ENCODE data around the gene COPE. TPM values are rescaled to one million over a fixed set of nuclear protein-coding genes. Genes with fewer than 3 reads are reported as not detected.

COPE gene
- total RNA-seq (2022; extraction: Qiagen RNA extraction), result 135 to 169 TPM (median 159 TPM) in 5 replicates

DNA sequence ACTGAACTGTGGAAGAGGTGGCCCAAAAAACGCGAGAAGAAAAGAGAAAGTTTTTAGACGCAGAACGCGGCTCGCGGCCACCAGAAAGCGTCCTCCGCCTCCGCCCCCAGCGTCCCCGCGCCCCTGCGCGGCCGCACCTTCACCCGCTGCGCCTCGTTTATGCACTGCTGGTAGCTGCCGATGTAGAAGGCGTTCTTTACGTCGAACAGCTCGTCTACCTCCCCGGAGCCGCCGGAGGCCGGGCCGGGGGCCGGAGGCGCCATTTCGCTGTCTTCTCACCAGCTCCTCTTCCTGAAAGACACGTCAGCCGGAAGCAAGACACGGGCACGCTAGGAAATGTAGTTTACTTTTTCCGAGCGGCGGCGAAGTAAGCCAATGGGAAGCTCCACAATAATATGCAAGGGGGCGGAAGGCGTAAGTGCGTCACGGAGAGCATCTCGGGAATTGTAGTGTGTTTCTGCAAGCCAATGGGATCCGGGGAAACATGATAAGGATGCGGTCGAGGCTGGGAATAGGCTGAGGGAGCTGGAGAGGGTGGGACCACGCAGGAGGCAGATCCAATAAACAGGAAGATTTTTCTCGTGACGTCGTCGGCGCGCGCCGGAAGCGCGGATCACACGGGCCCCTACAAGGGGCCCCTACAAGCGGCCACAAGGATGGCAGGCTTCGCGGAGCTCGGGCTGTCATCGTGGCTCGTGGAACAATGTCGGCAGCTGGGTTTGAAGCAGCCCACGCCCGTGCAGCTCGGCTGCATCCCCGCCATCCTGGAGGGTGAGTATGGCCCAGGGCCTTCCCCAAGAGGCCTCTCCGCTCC lies at the start of gene COPE, which contains the start of gene DDX49:
Gene COPE (minus strand): TSS at position 302 of the 814 bp plus-strand sequence. CDS start 39 bp downstream, at position 263.
Gene DDX49 (plus strand): TSS at position 630 of the 814 bp plus-strand sequence. CDS start 27 bp downstream, at position 657.

DNA sequence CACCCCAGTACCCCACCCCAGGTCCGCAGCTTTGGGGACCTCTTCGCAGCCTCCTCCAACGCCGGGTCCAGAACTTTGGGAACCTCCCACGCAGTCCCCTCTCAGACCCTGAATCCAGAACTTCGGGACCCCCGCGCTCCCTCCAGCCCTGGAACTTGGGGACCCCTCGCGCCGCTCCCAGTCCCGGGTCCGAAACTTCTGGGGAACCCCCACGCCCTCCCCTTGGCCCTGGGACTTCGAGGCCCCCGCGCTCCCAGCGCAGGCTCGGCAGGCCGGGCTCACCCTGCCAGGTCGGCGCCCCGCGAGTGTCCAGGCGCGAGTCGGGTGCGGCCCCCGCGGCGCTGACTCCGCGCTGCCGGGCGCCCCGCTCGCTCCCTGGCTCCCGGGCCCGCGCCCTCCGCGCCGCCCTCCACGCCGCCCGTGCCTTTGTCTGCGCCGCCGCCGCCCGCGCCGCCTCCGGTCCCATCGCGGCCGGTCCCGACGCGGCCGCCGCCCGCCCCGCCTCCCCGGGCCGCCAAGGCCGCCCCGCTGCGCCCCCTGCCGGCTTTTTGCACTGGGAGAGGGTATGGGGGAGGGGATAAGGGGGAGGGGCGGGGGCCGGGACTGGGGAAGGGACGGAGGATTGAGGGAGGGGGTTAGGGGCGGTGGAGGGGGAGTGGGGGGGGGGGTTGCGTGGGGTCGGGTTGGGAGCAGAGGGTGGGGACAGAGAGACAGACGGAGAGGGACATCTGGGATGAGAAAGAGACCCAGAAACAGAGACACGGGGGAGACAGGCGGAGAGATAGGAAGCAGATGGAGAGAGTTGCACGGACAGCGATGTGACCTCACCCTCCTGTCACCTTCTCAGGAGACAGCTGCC lies 21.8 kb upstream of the COPE start, which contains the start of gene HOMER3:
Gene HOMER3 (minus strand): TSS at position 449 of the 859 bp plus-strand sequence. CDS start 2,235 bp downstream, outside the sequence.

GRCh38 chr19:18895824-18896341 lies 23.3 kb downstream of the COPE start, which contains the start of gene CERS1:
TSS of gene CERS1 (minus strand) at chr19:18896158. CDS start at chr19:18896072, 86 bp downstream.

Other genes with a start within 250 kb of the COPE start
- 2.5 to 4.6 TPM (median 4.1 TPM) in 5 replicates for gene CRTC1, start 235.7 kb downstream of the COPE start, total RNA-seq (2022; extraction: Qiagen RNA extraction)
- gene COMP, start 128.1 kb downstream of the COPE start, total RNA-seq (2022; extraction: Qiagen RNA extraction), result 0.07 to 0.23 TPM (median 0.14 TPM) in 5 replicates
- gene UPF1, start 87.4 kb downstream of the COPE start, total RNA-seq (2022; extraction: Qiagen RNA extraction), result 32.6 to 42.3 TPM (median 41.1 TPM) in 5 replicates
- 4.2 to 6.1 TPM (median 5.2 TPM) in 5 replicates for gene CERS1, start 23.2 kb downstream of the COPE start, total RNA-seq (2022; extraction: Qiagen RNA extraction)
- gene DDX49, start 328 bp upstream of the COPE start, total RNA-seq (2022; extraction: Qiagen RNA extraction), result 28.8 to 45.7 TPM (median 43.2 TPM) in 5 replicates
- gene HOMER3, start 21.8 kb upstream of the COPE start, total RNA-seq (2022; extraction: Qiagen RNA extraction), result 21.5 to 32.0 TPM (median 31.0 TPM) in 5 replicates
- gene SUGP2, start 114.1 kb upstream of the COPE start, total RNA-seq (2022; extraction: Qiagen RNA extraction), result 21.6 to 35.3 TPM (median 30.3 TPM) in 5 replicates
- gene ARMC6, start 114.2 kb upstream of the COPE start, total RNA-seq (2022; extraction: Qiagen RNA extraction), result 22.4 to 29.9 TPM (median 27.3 TPM) in 5 replicates
- 0.69 to 0.96 TPM (median 0.75 TPM) in 5 replicates for gene SLC25A42, start 144.6 kb upstream of the COPE start, total RNA-seq (2022; extraction: Qiagen RNA extraction)
- gene TMEM161A, start 219.1 kb upstream of the COPE start, total RNA-seq (2022; extraction: Qiagen RNA extraction), result 19.3 to 29.0 TPM (median 26.1 TPM) in 5 replicates

All from A549 treated with Mapracorat at 1 μM for 4 hours (cell line).